ENCODE measurements around the gene HSF5.

HSF5 gene

GRCh38 chr17:58516644-58517377 is 28.6 kb upstream of the HSF5 start:
- H3K27ac ChIP-seq, result peak overlapping the region; percentile 100
- no peak for TF ChIP-seq ZFX (IDR thresholded peaks at IDR 0.05; ENCODE audit: borderline replicate concordance)
- no peak for TF ChIP-seq CTCF (IDR thresholded peaks at IDR 0.05)

- no peak for TF ChIP-seq ZFX (IDR thresholded peaks at IDR 0.05; ENCODE audit: borderline replicate concordance)
- no peak for TF ChIP-seq CTCF (IDR thresholded peaks at IDR 0.05)
- peak overlapping the region; percentile 73 for H3K27ac ChIP-seq
These were observed 27.1 kb upstream of the HSF5 start for GRCh38 chr17:58515286-58515685.

GRCh38 chr17:58514770-58515157 is 26.6 kb upstream of the HSF5 start:
- peak overlapping the region; percentile 73 for H3K27ac ChIP-seq
- TF ChIP-seq CTCF (IDR thresholded peaks at IDR 0.05), result no peak
- TF ChIP-seq ZFX (IDR thresholded peaks at IDR 0.05; ENCODE audit: borderline replicate concordance), result no peak

- TF ChIP-seq CTCF (IDR thresholded peaks at IDR 0.05), result no peak
- TF ChIP-seq ZFX (IDR thresholded peaks at IDR 0.05; ENCODE audit: borderline replicate concordance), result no peak
- H3K27ac ChIP-seq, result peak within 1 kb of the TSS; percentile 73
These were observed 26.0 kb upstream of the HSF5 start, which contains the start of gene MTMR4 for GRCh38 chr17:58513965-58514769. MTMR4 (minus strand) TSS chr17:58514638; CDS start chr17:58514407, 231 bp downstream.

GRCh38 chr17:58513267-58513964 is 25.2 kb upstream of the HSF5 start:
- H3K27ac ChIP-seq, result peak overlapping the region; percentile 73
- TF ChIP-seq ZFX (IDR thresholded peaks at IDR 0.05; ENCODE audit: borderline replicate concordance) (no peak), CTCF (IDR thresholded peaks at IDR 0.05) (no peak)

GRCh38 chr17:58510075-58510474 is 21.9 kb upstream of the HSF5 start:
- no peak for TF ChIP-seq CTCF (IDR thresholded peaks at IDR 0.05)
- TF ChIP-seq ZFX (IDR thresholded peaks at IDR 0.05; ENCODE audit: borderline replicate concordance), result no peak
- H3K27ac ChIP-seq, result no peak overlapping the region
